DMS 273 (cell line): Measurements from ENCODE around the gene SLC22A4.

Experiments
- DNase-seq: peaks from one replicate; lab custom pipeline; 2025; ENCODE audit not compliant: unreplicated experiment; lab: John Stamatoyannopoulos, UW

Gene SLC22A4

DNA sequence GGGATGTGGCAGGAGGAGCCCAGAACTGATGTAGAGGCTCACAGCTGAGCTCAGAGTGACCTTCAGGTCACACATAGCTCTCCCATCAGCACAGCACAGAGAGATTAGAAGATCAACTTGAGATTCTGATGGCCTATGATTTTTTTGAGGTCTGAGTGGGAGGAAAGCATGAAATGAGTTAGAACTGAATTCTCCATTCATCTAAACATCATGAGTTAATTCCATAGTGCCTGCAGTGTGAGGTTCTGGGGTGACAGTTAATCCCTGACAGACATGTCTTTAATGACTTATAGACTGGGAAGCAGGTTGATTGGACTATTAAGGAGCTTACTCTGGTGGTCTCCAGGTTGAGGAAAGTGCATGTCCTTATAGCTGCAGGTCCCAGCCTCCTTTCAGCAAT is 97.7 kb downstream of the SLC22A4 start:
- DNase-seq = no peak

DNA sequence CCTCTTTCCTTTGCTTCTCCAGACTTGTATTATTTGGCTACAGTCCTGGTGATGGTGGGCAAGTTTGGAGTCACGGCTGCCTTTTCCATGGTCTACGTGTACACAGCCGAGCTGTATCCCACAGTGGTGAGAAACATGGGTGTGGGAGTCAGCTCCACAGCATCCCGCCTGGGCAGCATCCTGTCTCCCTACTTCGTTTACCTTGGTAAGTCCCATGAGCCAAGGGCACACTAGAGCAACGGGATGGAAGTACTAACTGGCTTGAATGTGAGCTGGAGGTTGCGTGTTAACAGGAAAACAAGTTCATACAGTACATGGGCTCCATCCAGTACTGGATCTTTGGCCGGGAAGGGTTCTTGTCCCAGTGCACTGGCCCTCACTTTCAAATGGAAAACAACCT is 98.2 kb downstream of the SLC22A4 start:
- no peak for DNase-seq

GRCh38 chr5:132392978-132393825 is 99.0 kb downstream of the SLC22A4 start:
- DNase-seq = no peak
